GM21717 (cell line): Measurements from ENCODE around the gene QRSL1.
"Not testable (repeated sequence)": the region's sequence is repeated elsewhere in the genome, so short reads cannot be mapped to it uniquely, and the experiment has no call there.

Source experiments
- ATAC-seq: cut with Tn5 transposase; IDR thresholded peaks from one replicate; pipeline ENCODE4 v1.9.1; 2021; ENCODE audit warnings: mild to moderate bottlenecking, moderate library complexity; ENCODE audit not compliant: unreplicated experiment

The QRSL1 gene

DNA sequence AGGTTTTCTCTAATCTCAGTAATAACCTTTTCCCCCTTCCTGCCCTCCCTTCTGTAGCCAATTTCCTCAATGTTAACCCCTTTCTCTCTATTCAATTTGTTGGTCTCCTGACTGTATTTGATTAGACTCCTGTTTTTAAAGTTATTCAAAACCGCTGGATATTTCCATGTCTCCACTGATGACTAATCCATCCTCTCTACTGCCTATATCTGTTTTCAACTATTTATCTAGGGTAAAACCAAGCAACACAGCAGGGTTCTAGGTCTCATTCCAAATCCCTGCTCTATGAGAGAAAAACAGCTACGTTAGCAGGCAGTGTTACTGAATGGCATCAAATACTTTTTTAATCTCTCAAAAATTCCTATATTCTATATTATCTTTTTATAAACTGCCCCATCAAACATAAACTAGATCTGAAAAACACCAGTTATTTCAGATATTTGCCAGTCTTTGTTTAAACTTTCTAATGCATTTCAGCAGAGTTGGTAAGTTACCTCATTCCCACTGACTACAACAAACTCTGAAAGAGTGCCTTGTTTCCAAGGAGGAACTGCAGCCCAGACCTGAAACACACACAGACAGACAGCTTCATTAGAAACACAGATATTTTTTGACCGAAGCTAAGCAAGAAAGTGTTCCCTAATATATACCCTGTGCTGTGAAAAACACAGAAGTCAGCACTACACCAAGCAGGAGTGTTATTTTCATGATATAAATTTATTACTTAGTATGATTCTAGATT lies 8.3 kb upstream of the QRSL1 start:
- no peak for ATAC-seq

DNA sequence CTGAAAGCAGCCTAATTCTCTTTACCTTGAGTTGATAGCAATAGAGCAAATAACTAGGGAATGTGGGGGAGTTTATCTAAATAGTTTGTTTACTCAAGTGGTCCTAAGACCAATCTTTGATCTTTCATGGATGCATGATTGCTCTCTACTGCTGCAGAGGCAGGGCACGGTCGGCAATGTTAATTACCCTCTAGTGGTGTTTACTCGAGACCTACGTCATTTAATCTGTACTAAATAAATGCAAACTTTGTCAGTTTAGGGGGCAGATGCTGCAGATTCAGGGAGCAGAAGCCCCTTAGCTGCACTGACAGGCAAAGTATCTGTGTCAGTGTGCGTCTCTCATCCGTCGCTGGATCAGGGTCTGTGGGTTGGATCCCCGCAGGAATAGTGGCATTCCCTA lies 7.0 kb upstream of the QRSL1 start:
- no peak for ATAC-seq

DNA sequence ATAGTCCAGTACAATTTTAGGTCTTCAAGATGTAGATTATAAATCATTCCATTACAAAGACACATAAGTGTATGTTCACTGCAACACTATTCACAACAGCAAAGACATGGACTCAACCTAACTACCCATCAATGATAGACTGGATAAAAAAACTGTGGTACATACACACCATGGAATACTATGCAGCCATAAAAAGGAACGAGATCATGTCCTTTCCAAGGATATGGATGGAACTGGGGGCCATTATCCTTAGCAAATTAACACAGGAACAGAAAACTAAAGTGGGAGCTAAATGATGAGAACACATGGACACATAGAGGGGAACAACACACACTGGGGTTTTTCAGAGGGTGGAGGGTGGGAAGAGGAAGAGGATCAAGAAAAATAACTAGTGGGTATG lies 6.3 kb upstream of the QRSL1 start:
- ATAC-seq: no peak

DNA sequence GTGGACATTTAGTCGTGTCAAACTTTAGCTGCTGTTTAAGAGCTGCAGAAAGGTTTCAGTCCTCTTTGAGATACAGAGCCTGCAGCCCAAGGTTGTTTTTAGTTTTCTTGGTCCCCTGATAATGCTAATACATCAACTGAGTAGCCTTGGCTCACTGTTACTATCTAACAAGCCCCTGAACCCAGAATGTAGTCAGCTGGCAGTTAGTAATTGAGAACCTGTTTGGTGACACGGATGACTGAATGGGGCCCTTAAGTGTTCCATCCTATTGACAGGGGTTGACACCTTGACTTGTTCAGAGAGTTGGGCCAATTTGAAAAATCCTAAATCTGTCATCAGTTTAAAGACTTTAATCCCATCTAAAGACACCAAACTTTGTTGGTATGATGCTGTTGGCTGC lies 2.9 kb upstream of the QRSL1 start:
- no peak for ATAC-seq

DNA sequence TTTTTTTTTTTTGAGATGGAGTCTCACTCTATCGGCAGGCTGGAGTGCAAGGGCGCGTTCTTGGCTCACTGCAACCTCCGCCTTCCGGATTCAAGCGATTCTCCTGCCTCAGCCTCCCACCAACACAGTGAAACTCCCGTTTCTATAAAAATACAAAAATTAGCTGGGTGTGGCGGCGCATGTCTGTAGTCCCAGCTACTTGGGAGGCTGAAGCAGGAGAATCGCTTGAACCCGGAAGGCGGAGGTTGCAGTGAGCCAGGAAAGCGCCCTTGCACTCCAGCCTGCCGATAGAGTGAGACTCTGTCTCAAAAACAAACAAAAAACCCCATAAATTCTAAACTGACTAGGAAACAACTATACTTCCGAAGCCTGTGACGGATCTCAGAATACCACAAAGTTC lies 1.6 kb upstream of the QRSL1 start:
- not testable (repeated sequence) for ATAC-seq

DNA sequence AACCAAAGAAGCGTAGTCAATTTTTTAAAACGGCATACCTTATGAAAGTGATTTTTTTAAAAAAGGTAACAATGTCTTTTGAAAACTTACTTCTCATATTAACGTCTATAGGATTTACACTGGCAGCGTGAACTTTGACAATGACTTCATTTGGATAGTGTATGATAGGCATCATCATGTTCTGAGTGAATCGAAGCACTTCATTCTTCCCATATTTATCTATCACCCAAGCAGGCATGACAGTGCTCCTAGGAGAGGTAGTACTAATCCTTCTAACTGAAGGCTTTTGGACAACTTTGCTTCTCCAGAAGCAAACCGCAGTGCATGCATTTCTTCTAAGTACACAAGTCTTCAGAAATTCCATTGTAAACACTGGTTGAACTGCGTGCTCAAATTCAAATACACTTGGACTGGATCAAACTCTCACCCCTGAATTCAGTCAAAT lies 698 bp upstream of the QRSL1 start:
- ATAC-seq: peak; percentile 5

DNA sequence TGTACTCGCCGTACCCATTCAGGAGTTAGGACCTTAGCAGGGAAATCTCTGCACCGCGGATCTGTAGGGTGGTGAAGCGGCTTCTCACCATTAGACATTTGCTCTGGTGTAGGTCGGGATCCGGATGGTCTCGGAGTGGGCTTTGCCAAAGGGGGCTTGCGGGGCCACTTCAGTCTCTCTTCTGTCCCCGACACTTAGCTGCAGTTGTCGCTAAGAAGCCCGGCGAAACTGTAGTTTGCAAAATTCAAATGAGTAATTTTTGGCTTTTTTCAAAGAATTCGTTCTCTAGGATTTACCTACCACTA lies 433 bp downstream of the QRSL1 start:
- no peak for ATAC-seq

DNA sequence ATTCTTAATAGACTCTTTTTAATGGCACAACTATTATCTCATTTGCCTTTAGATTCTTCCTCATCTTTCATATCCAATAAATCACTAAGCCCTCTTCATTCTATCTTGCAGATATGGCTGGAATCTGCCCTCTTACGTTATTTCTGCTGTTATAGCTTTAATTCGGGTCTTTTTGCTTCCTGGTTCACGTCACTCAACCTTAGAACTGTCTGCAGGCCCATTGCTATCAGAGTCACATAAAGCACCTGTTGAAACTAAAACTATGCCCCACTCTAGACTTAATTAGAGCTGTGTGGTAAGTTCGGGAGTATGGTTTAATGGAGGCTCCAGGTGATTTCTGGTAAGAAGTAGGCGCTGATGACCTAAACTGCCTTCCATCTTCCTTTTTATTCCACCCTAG lies 988 bp downstream of the QRSL1 start:
- ATAC-seq: peak; percentile 39

DNA sequence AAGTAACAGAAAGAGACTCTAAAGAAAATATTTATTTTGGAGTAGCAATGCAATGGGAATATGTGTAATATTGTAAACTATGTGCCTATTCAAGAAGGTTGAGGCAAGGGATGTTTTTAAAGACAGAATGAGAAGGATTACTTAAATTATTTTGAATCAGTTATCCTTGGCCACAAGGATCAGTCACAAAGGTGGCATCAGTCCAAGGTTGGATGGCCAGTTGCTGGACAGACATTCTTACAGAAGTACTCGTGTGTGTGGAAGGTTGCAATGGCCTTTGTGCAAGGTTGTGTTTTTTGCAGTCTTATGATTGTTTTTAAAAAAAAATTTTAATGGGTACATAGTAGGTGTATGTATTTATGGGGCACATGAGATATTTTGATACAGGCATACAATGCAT lies 2.0 kb downstream of the QRSL1 start:
- no peak for ATAC-seq

DNA sequence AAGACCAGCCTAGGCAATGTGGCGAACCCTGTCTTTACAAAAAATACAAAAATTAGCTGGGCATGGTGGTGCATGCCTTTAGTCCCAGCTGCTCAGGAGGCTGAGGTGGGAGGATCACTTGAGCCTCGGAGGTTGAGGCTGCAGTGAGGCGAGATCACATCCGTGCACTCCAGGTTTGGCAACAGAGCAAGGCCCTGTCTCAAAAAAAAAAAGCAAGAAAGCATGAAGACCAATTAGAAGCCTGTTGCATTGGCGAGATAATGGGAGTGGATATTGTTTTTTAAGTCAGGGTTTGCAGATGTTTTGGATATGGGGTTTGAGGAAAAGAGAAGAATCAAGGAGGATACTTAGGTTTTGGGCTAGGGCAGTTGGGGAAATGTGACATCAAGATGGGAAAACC lies 5.2 kb downstream of the QRSL1 start:
- no peak for ATAC-seq

DNA sequence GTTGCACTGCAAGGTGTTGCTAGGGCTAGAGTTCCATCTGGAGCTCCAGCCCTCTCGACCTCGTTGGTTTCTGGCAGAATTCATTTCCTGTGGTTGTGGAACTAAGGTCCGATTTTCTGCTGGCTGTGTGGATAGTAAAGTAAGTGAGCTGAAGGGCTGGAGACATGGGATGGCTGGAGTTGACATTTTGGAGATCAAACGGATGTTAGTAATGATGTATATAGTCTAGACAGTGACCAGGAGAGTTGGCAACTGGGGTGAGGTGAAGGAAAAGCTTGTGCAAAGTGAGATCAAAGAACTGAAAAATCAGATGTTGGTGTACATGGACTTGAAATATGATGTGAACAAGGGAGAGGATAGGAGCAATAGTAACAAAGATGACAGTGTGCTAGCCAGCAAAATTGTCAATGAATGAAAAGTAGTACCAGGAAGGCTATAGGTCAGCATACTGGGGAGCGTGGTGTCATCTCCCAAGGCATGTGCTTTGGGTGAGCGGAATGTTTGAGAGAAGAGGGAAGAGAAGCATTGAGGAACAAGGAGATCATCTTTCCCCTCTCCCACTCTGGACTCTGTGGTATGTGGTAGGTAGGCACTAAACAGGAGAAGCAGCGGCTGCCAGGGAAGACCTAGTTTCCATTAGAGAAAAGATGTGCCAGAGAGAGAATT lies 7.8 kb downstream of the QRSL1 start:
- peak; percentile 29 for ATAC-seq

DNA sequence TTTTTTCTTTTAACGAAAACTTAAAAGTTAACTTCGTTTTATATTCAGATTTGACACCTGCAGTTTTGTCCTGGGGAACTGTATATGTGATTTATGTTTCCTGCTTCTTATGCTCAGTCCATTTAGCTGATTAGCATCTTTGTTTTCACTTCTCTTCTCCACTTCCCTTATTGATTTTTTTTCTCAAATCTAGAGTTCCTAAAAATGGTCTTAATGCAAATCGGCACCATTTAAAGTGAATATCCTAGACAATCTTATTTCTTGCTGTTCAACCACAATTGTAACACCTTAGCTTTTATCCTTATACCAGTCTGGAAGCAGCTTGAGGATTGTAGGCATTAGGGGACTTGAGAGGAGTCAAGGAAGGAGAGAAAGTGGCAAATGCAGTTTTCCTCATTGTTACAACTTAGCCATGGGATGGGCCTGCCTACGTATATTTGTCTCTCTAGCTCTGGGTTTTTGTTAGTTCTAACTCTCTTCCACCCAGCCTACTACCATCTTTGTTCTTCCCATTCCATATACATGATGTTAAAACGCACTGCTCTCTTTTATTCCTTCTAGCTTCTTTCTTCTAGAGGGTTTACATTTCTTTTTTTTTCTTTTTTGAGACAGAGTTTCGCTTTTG lies 8.5 kb downstream of the QRSL1 start:
- peak; percentile 51 for ATAC-seq

DNA sequence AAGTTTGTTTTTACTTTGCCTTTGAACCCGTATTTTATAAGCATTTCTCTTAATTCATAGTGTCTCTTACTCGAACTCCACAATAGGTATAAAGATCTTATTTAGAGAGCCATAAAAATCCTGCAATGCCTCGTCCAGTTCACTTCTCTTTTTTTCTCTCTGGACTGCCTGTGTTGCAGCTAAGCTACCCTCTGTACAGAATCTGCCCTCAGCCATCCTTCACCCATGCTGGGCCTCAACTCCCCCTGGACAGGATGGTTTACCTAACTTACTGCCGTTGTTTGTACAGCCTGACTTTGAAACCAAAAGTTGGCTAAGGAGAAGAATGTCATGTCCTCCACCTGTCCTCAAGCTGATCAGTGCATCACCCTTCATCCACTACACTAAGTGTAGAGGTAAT lies 10.4 kb downstream of the QRSL1 start:
- no peak for ATAC-seq

DNA sequence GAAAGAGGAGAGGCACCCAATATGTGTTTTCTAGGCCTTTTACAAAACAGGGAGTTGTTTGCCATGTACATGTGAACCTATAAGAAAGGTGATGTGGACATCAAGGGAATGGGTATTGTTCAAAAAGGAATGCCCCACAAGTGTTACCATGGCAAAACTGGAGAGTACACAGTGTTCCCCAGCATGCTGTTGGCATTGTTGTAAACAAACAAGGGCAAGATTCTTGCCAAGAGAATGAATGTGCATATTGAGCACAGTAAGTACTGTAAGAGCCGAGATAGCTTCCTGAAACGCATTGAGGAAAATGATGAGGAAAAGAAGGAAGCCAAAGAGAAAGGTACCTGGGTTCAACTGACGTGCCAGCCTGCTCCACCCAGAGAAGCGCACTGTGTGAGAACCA lies 13.1 kb downstream of the QRSL1 start:
- no peak for ATAC-seq

DNA sequence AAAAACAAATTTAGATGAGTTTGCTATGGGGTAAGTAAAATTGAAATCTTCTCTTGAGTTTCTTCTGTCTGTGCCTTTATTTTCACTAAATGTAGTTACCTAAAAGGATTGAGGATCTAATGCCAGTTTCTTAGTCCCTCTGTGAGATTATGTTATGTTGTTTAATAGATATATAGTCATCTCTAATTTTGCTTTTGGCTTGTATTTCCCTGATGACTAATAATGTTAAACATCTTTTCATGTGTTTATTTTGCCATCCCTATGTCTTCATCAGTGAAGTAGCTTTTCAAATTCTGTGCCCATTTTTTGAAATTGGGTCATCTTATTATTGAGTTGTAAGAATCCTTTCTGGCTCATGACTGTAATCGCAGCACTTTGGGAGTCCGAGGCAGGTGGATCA lies 13.7 kb downstream of the QRSL1 start:
- no peak for ATAC-seq

DNA sequence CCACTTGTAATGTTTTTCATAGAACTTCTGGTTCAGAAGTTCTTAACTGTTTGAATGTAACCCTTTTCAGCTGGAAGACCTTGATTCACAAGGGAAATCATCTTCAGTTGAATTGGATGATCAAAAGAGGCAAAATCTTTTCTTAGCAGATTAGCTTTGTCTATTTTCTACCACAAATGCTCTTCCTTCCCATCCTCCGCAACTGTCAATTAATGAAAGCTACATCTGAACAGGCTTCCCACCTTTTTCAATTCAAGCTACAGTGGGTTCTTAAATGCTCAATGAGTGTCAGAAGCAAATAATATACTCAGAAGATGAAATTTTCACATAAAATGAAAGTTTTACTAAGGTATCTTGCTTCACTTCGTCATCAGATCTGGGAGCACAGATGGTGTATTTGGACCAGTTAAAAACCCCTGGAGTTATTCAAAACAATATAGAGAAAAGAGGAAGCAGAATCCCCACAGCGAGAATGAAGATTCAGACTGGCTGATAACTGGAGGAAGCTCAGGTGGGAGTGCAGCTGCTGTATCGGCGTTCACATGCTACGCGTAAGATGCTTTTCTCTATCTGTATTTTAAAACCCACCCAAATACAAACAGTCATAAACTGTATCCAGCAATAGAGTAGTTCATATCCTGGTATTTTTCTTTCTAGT lies 19.4 kb downstream of the QRSL1 start:
- peak; percentile 87 for ATAC-seq

DNA sequence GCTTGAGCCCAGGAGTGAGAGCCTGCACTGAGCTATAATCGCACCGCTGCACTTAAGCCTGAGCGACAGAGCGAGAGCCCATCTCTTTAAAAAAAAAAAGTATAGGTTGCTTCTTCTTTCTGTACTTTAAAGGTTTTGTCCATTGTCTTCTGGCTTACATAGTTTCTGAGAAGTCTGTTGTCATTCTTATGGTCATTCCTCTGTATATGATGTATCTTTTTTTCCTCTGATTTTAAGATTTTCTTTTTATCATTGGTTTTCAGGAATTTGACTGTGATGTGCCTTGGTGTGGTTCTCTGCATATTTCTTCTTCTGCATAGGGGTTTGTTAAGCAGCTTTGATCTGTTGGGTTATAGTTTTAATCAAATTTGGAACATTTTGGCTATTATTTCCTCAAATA lies 29.1 kb downstream of the QRSL1 start:
- no peak for ATAC-seq

DNA sequence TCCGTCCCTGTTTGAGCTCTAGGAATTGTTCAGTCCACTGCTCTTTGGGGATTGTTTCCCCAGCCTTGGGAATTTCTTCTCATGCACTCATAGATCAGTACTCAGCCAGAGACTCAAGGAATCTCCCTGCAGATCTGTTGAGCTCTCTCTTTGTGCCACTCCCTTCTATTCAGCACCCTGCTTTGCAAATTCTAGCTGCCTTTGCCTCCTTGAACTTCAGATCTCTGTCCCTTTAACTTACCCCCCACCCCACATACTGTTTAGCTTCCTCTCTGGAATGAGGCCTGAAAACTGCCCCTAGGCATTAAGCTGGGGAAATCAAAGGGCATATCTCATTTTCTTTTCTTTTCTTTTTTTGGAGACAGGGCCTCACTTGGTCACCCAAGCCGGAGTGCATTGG lies 30.5 kb downstream of the QRSL1 start:
- ATAC-seq: no peak

DNA sequence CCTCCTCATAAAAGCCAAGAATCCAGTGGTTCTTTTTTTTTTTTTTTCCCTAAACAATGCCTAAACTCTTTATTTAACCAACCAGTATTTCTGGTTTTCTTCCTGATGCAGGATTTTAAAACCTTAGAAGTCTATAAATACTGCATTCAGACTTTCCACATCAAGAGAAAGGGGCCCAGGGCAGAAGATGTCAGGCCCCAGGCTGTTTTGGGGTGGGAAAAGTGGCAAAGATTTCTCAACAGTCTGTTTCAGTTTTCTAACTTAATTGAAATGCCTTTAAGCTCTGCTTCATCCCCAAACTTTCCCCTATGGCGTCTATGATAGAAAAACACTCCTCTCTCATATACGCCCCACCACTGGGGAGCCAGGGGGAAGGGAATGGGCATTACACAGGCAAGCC lies 33.1 kb downstream of the QRSL1 start:
- no peak for ATAC-seq

DNA sequence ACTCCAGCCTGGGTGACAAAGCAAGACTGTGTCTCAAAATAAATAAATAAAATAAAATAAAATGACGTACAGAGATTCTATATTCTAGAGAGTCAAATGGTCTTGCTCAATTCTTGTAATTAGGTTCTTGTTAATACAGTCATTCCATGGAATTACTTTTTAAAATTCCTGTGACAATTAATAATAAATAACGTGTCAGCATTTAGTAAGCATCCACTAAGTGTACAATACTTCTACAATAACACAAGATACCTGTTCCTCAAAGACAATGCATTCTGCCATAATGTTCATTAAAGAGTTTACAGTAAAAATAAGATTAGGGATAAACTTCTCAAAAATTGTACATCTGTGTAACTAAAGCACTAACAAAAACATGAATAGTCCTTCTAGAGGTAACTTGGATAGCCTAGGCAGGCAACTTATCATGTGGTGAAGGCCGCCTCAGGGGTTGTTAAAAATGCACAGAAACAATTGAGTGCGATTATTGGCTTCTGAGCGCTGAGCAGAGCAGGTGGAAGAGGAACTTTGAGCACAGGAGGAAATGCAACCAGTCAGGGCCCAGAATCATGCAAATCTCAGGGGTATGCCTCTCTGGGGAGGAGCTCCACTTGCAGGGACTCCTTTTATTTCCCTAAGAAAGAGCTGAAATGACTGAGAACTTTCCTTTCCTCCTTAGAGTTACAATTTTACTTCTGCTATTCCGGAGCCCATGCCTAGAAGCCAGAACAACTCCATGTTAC lies 37.1 kb downstream of the QRSL1 start:
- ATAC-seq: peak; percentile 98

DNA sequence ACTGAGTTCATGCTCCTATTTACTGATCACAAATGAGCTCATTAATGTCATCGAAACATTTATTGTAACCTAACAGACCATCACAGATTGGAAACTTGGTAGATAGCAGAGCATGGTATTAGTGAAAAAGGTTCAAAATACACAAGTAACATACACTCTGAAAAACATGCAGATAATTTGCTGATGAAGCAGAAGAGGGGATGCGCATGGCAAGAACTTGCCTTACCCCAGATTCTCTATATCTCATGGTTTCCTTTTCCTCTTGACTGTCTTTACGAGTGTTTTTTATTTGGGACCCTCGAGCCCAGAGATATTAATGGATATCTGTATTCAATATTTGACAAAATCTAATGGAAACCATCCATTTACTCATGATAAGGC lies 37.6 kb downstream of the QRSL1 start:
- no peak for ATAC-seq
